ENCODE results near the gene CFAP61.

The CFAP61 gene

GRCh38 chr20:20366876-20367574 lies 314.7 kb downstream of the CFAP61 start:
- no peak for DNase-seq (ENCODE audit: low spot score)

DNA sequence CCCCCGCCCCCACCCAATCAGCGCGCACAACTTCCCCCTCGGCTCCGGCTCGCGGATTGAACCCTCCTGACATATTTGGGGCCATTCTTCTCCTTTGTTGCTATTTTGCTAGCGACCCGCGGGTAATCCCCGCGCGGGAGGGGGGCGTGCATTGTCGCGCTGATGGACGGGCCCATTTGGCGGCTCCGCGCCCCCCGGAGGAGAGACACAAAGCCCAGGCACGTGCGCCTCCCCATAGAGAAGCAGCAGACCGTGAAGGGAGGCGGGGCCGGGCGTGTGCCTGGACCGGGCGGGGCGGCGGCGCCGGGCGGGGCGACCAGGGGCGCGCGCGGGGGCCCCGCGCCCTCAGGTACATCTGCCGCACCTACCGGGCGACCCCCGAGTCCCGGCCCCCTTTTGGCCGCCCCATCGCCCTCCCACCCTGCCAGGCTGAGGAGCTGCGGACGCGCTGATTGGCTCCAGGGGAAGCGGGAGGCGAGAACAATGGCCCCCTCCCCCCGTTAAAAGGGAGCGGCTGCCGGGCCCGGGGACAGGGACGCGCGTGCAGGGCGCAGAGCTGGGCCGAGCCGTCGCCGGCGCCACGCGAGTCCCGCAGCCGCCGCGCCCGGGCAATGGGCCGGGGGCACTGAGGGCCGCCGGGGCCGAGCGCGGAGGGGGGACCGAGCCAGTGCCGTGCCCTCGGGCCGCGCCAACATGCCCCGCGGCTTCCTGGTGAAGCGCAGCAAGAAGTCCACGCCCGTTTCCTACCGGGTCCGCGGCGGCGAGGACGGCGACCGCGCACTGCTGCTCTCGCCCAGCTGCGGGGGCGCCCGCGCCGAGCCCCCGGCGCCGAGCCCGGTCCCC lies 315.5 kb downstream of the CFAP61 start, which contains the start of gene INSM1:
INSM1 (plus strand) TSS at position 530 of the 843 bp plus-strand sequence; CDS start at position 694, 164 bp downstream.
- DNase-seq (ENCODE audit: low spot score), result no peak

DNA sequence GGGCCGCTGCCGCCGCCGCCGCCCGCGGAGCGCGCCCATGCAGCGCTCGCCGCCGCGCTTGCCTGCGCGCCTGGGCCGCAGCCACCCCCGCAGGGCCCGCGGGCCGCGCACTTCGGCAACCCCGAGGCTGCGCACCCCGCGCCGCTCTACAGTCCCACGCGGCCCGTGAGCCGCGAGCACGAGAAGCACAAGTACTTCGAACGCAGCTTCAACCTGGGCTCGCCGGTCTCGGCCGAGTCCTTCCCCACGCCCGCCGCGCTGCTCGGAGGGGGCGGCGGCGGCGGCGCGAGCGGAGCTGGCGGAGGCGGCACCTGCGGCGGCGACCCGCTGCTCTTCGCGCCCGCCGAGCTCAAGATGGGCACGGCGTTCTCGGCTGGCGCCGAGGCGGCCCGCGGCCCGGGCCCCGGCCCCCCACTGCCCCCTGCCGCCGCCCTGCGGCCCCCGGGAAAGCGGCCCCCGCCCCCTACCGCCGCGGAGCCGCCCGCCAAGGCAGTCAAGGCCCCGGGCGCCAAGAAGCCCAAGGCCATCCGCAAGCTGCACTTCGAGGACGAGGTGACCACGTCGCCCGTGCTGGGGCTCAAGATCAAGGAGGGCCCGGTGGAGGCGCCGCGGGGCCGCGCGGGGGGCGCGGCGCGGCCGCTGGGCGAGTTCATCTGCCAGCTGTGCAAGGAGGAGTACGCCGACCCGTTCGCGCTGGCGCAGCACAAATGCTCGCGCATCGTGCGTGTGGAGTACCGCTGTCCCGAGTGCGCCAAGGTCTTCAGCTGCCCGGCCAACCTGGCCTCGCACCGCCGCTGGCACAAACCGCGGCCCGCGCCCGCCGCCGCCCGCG lies 316.3 kb downstream of the CFAP61 start:
- no peak for DNase-seq (ENCODE audit: low spot score)

DNA sequence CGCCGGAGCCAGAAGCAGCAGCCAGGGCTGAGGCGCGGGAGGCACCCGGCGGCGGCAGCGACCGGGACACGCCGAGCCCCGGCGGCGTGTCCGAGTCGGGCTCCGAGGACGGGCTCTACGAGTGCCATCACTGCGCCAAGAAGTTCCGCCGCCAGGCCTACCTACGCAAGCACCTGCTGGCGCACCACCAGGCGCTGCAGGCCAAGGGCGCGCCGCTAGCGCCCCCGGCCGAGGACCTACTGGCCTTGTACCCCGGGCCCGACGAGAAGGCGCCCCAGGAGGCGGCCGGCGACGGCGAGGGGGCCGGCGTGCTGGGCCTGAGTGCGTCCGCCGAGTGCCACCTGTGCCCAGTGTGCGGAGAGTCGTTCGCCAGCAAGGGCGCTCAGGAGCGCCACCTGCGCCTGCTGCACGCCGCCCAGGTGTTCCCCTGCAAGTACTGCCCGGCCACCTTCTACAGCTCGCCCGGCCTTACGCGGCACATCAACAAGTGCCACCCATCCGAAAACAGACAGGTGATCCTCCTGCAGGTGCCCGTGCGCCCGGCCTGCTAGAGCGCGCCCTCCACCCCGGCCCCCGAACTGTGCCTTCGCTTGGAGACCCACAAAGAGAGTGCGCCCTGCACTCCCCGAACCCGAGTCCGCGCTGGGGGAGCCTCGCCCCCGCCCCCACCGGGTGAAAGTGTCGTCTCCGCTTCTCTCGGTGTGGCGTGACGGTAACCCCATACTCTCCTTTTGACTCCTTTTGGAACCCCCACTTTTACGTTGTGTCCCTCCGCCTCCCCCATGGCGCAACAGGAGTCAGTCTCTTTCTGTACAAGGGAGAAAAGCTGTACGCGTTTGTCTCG lies 317.1 kb downstream of the CFAP61 start:
- no peak for DNase-seq (ENCODE audit: low spot score)

DNA sequence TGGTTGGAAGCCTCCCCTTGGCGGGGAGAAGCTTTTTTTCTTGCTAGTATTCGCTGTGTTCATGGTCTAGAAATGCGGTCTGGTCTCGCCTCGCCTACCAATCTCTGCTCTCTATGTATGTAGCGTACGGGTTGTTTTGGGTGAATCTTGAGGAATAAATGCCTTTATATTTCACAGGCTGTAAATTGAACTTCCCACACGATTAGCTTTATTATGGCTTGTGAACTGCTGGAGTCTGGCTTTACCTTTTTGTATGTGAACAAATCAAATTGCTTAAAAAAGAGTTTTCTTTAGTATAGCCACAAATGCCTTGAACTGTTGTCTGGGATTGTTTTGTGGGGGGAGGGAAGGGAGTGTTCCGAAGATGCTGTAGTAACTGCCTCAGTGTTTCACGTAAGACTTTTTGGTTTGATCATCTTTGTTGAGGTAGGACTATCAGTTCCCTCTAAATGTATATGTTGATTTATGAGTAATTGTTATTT lies 317.8 kb downstream of the CFAP61 start:
- DNase-seq (ENCODE audit: low spot score), result no peak

GRCh38 chr20:20371083-20371482 lies 318.8 kb downstream of the CFAP61 start:
- no peak for DNase-seq (ENCODE audit: low spot score)

GRCh38 chr20:20371681-20372080 lies 319.3 kb downstream of the CFAP61 start:
- no peak for DNase-seq (ENCODE audit: low spot score)

DNA sequence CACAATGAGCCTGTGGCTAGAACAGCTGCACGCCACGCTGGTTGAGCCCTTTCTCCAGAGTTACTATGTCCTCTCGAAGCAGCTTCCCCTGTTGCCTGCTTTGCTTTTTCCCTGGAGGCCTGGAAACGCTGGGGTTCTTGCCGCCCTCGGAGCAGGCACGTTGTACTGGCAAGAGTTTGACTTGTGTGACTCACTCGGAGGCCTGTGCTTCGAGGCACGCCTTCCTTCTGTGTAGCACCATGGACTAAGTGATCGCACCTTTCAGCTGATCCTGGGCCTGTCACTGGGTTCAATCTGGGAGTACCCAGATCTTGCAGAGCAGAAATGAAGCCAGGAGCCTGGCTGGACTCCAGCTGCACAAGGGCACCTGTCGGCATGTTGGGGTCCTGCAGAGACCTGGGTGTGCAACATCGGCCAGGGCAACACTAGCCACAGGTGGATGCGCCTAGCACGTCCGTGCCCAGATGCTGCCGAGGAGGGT lies 320.8 kb downstream of the CFAP61 start:
- peak; percentile 75 for DNase-seq (ENCODE audit: low spot score)

GRCh38 chr20:20375862-20376261 lies 323.5 kb downstream of the CFAP61 start:
- DNase-seq (ENCODE audit: low spot score), result no peak

- no peak for DNase-seq (ENCODE audit: low spot score)
Observed at GRCh38 chr20:20386192-20386591, 333.9 kb downstream of the CFAP61 start.

DNA sequence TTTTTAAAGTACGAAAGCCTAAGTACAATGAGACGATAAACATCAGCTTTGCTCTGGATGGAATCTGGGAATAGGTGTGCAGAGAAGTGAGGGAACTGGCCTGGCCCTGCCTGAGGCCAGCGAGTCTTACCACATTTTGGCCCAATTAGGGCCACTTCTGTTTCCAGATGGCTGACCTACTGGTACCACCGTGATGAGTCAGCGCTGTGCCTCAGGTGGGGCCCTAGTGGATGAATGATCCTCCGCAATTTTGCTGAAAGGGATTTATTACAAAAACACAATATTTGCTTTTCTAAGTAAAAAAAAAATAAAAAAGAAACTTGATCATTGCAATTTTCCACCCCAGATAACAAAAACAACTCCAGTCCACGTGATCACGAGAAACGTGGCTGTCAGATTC lies 338.1 kb downstream of the CFAP61 start:
- no peak for DNase-seq (ENCODE audit: low spot score)

DNA sequence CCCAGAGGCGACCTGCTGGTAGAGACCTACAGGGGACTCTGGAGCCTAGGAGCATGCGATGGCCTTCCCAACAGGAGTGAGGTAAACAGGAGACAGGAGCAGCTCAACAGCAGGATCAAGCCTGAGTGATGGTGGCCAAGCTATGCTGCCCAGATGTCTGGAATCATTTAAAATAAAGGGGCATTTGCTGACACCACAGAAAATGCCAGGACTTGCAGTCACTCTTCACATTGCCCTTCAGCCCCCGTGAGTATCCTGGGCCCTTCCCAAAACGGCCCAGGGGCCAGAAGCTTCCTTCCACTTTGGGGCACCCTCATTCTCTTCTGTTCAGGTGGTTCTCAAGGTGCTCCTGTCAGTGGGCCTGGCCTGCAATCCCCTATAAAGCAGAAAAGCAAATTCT lies 338.8 kb downstream of the CFAP61 start:
- no peak for DNase-seq (ENCODE audit: low spot score)

GRCh38 chr20:20391766-20392165 lies 339.4 kb downstream of the CFAP61 start:
- DNase-seq (ENCODE audit: low spot score), result no peak

GRCh38 chr20:20393207-20394120 lies 341.1 kb downstream of the CFAP61 start:
- no peak for DNase-seq (ENCODE audit: low spot score)

DNA sequence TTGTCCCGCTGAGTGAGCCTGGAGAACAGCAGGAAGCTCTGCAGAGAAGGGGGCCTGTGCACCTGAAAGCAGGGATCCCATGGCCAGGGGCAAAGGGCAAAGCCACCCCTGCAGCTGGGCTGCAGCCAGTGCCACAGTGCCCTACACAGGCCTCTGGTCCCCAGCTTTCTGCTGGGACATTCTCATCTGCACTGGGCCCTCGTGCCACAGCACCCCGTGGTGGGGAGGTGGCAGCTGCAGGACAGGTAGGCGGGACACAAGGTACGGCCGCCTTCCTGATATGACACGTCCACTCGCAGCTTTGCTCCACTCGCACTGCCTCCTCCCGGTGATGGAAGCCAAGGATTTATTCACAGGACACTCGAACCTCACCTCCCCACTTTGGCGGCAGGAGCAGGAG lies 342.8 kb downstream of the CFAP61 start:
- DNase-seq (ENCODE audit: low spot score), result no peak

DNA sequence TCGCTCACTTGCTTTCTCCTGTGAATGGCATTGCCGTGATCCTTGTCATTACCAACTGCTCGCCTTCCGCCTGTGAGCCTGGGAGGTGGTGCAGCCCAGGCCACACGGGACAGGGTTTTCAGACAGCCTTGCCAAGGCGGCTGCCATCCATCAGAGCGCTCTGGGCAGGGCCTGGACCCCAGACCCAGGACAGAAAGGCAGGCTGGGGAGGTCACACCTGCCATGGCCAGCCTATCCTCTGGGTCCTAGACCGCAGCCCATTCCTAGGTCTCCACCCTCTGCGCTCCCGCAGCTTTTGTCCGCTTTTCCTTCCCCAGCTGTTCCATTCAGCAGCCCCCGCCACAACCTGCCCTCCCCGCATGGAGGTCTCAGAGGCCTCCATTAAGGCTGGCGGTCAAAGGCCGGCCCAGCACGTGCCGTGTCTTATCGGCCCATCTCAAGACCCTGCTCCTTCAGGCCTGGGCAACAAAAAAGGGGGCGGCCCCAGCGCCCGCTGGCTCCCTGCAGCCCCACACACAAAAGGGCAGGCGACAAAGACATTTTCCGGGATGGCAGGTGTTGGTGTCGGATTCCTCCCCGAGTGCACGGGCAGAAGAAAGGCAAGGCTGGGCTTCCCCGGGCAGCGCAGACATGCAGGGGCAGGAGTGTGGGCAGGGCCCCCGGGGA lies 343.7 kb downstream of the CFAP61 start:
- DNase-seq (ENCODE audit: low spot score), result no peak

DNA sequence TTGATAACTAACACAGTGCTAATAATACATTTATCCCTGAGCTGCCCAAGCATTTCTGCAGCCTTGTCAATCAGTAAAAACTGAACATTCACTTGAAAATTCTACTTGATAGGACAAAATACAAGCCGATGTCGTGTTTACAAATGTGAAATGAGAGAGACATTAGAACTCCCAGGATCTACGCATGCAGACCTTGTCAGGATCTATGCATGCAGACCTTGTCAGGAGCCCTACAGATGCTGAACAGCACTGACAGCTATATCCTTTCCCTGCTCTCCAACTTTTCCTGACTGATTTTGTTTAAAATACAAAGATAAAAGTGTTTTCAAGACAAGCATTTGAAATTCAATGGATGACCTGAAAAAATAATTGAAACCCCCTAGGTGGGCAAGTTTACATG lies 344.5 kb downstream of the CFAP61 start:
- DNase-seq (ENCODE audit: low spot score), result no peak

GRCh38 chr20:20398123-20398522 lies 345.8 kb downstream of the CFAP61 start:
- no peak for DNase-seq (ENCODE audit: low spot score)

All from AG20443 (cell line).